ENCODE data around the gene CASP8.
"Not testable (repeated sequence)": the region's sequence is repeated elsewhere in the genome, so short reads cannot be mapped to it uniquely, and the experiment has no call there.

CASP8 gene

DNA sequence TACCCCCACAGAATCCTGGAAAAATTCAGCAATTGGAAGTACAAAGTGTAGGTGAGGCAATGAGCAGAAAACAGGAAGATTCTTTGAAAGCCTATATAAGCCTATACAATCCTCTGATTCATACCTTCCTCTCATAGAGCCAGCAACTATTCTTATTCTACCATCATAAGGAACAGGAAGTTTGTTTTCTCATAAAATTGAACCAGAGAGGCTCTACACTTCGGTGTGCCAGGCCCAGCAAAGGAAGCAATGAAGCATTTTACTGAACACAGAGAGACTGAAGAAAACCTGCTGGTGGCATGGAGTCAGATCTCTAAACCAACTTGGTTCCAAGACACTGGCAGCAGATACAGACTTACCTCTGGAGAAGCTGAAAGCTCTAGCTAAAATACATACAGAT is 18.7 kb downstream of the CASP8 start:
- Histone ChIP-seq H3K9me3 (ENCODE audit: low read depth, low read length) (no peaks in the 10 kb centered on the region), H3K27ac (no peak overlapping the region), H3K4me3 (no peak overlapping the region), H3K36me3 (ENCODE audit: insufficient read depth, low read length) (peaks cover 18% of the 10 kb centered on the region; the same call in 1 of the 2 replicates), H3K9ac (ENCODE audit: insufficient read length) (no peak overlapping the region)
- TF ChIP-seq FOXP2 (optimal IDR thresholded peaks at IDR 0.05; ENCODE audit: control extremely low read depth, extremely low read length, insufficient read depth) (no peak), EZH2 (IDR thresholded peaks at IDR 0.05) (no peak), POLR2AphosphoS5 (IDR thresholded peaks at IDR 0.05; ENCODE audit: borderline replicate concordance, low read depth, low read length) (no peak)
- no peak for DNase-seq (ENCODE audit: low read depth, low spot score)

DNA sequence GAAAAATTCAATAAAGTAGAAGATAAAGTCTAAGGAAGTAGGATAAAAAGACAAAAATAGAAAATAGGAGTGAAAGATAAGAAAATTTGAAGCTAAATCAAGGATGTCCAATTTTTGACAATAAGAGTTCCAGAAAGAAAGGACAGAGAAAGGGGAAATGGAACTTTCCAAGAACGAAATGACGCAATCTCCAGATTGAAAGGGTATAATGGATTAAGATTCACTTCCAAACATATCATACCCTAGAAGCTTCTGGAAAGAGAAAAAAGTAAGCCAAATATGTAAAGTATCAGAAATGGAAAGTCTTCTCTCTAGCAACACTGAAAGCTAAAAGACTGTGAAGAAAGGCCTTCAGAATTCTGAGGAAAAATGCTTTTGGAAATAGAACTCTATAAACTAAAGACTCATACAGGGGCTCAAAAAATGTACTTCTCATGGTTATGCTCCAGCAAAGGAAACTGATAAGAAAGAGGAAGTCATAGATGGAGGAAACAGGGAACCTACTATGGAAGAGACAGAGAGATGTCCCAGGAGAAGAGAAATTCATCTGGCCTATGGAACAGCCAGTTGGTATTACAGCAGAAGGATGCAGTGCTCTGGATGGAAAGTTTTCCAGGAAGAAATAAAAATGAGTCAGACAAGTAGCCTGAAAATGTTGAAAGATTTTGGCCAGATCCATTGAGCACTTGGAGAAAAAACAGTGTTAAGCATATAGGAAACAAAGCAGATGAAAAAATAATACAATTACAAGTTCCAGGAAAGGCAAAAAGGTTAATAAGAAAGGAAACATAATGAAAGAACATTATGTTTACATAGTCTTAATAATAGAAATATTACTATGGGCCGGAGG is 20.1 kb downstream of the CASP8 start:
- H3K4me3 ChIP-seq: no peak overlapping the region
- no peak overlapping the region for H3K27ac ChIP-seq
- no peaks in the 10 kb centered on the region for H3K9me3 ChIP-seq (ENCODE audit: low read depth, low read length)
- TF ChIP-seq FOXP2 (optimal IDR thresholded peaks at IDR 0.05; ENCODE audit: control extremely low read depth, extremely low read length, insufficient read depth) (no peak), EZH2 (IDR thresholded peaks at IDR 0.05) (no peak), POLR2AphosphoS5 (IDR thresholded peaks at IDR 0.05; ENCODE audit: borderline replicate concordance, low read depth, low read length) (no peak)
- H3K36me3 ChIP-seq (ENCODE audit: insufficient read depth, low read length): peaks cover 16% of the 10 kb centered on the region; the same call in 1 of the 2 replicates
- DNase-seq (ENCODE audit: low read depth, low spot score): no peak
- no peak overlapping the region for H3K9ac ChIP-seq (ENCODE audit: insufficient read length)

DNA sequence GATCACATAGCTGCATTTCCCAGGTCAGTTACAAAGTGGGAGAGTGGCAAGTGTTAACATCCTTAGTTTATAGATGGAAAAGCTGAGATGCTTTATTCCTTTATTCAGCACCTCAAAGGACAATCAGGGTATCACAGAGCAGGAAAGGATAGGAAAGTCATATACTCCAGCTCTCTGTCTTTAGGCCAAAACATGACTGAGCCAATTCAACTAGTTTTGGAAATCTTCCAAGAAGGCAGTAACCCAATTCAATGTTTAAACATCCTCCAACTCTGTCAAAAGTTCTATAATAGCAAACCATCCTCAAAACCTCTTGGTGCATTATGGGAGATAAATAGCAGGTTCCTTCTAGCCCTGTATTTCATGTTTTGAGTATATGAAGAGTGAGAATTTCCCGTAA is 25.2 kb downstream of the CASP8 start:
- no peak overlapping the region for H3K4me3 ChIP-seq
- peaks cover 14% of the 10 kb centered on the region; the same call in 1 of the 2 replicates for H3K36me3 ChIP-seq (ENCODE audit: insufficient read depth, low read length)
- no peak for DNase-seq (ENCODE audit: low read depth, low spot score)
- TF ChIP-seq POLR2AphosphoS5 (IDR thresholded peaks at IDR 0.05; ENCODE audit: borderline replicate concordance, low read depth, low read length): no peak
- TF ChIP-seq FOXP2 (optimal IDR thresholded peaks at IDR 0.05; ENCODE audit: control extremely low read depth, extremely low read length, insufficient read depth): no peak
- TF ChIP-seq EZH2 (IDR thresholded peaks at IDR 0.05): no peak
- no peaks in the 10 kb centered on the region for H3K9me3 ChIP-seq (ENCODE audit: low read depth, low read length)
- H3K27ac ChIP-seq: no peak overlapping the region
- H3K9ac ChIP-seq (ENCODE audit: insufficient read length): no peak overlapping the region

DNA sequence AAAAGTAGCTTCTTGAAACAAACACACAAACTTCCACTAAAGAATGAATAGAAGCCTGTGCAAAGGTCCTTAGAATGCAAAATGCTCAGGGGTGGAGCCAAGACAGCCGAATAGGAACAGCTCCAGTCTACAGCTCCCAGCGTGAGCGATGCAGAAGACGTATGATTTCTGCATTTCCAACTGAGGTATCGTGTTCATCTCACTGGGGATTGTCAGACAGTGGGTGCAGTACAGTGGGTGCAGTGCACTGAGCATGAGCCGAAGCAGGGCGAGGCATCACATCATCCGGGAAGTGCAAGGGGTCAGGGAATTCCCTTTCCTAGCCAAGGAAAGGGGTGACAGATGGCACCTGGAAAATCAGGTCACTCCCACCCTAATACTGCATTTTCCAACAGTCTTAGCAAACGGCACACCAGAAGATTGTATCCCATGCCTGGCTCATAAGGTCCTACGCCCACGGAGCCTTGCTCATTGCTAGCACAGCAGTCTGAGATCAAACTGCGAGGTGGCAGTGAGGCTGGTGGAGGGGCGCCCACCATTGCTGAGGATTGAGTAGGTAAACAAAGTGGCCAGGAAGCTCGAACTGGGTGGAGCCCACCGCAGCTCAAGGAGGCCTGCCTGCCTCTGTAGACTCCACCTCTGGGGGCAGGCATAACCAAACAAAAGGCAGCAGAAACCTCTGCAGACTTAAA is 30.3 kb downstream of the CASP8 start:
- H3K9me3 ChIP-seq (ENCODE audit: low read depth, low read length); H3K9ac ChIP-seq (ENCODE audit: insufficient read length); DNase-seq (ENCODE audit: low read depth, low spot score); H3K4me3 ChIP-seq; H3K27ac ChIP-seq; H3K36me3 ChIP-seq (ENCODE audit: insufficient read depth, low read length): not testable (repeated sequence)

DNA sequence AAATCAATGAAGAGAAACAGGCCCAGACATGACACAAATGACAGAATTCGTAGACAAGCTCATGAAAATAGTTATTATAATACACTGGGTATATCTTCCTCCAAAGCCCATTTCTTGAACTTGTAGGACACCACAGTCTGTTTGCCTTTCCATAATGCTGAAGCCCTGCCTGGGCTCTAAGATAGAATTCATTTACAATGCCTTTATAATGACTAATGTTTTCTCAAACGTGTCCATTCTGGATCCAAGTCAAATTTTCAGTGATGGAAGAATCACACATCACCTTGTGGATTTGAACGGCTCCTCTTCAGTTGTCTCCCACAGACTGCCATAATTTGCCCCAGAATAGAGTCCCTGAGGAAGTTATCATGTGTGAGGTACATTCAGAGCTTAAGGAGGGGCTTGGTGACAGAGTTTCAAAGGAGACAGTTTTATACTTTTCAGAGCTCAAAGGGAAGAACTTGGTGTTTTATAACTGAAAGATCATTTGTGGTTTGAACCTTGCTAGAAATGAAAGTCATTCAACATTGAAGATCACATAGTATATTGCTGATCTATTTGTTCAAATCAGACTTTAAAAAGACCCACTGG is 38.2 kb downstream of the CASP8 start:
- Histone ChIP-seq H3K36me3 (ENCODE audit: insufficient read depth, low read length) (no peaks in the 10 kb centered on the region), H3K27ac (no peak overlapping the region), H3K9me3 (ENCODE audit: low read depth, low read length) (no peaks in the 10 kb centered on the region), H3K9ac (ENCODE audit: insufficient read length) (no peak overlapping the region), H3K4me3 (no peak overlapping the region)
- no peak for TF ChIP-seq FOXP2 (optimal IDR thresholded peaks at IDR 0.05; ENCODE audit: control extremely low read depth, extremely low read length, insufficient read depth)
- TF ChIP-seq POLR2AphosphoS5 (IDR thresholded peaks at IDR 0.05; ENCODE audit: borderline replicate concordance, low read depth, low read length): no peak
- no peak for TF ChIP-seq EZH2 (IDR thresholded peaks at IDR 0.05)
- no peak for DNase-seq (ENCODE audit: low read depth, low spot score)

DNA sequence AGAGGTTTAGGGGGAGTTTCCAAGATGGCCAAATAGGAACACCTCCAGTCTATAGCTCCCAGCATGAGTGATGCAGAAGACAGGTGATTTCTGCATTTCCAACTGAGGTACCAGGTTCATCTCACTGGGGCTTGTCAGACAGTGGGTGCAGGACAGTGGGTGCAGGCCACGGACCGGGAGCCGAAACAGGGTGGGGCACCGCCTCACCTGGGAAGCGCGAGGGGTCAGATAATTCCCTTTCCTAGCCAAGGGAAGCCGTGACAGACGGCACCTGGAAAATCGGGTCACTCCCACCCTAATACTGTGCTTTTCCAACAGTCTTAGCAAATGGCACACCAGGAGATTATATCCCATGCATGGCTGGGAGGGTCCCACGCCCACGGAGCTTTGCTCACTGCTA is 39.6 kb downstream of the CASP8 start:
- H3K9ac ChIP-seq (ENCODE audit: insufficient read length); H3K4me3 ChIP-seq; H3K36me3 ChIP-seq (ENCODE audit: insufficient read depth, low read length); H3K27ac ChIP-seq; DNase-seq (ENCODE audit: low read depth, low spot score); H3K9me3 ChIP-seq (ENCODE audit: low read depth, low read length): not testable (repeated sequence)

DNA sequence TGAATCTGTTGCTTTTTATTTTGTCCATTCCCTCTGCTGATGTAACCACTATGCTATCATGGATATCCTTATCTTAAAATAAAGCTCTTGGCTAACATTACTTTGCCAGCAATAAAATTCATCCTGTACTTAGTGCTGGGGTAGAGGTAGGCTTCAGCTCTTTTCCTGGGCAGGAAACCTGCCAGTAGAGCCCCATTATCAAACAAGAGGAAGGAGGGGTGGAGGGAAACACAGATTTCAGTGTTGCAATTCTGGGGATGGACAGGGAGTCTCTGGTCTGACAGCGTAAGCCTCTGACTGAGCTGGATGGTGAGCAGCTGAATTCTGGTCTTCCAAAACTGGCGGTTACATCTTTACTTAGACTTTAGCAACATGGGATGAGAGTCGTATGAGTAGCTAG is 47.5 kb downstream of the CASP8 start:
- no peak overlapping the region for H3K9ac ChIP-seq (ENCODE audit: insufficient read length)
- no peak for TF ChIP-seq FOXP2 (optimal IDR thresholded peaks at IDR 0.05; ENCODE audit: control extremely low read depth, extremely low read length, insufficient read depth)
- TF ChIP-seq POLR2AphosphoS5 (IDR thresholded peaks at IDR 0.05; ENCODE audit: borderline replicate concordance, low read depth, low read length): no peak
- TF ChIP-seq EZH2 (IDR thresholded peaks at IDR 0.05): no peak
- H3K27ac ChIP-seq: no peak overlapping the region
- DNase-seq (ENCODE audit: low read depth, low spot score): no peak
- no peaks in the 10 kb centered on the region for H3K9me3 ChIP-seq (ENCODE audit: low read depth, low read length)
- no peak overlapping the region for H3K4me3 ChIP-seq
- no peaks in the 10 kb centered on the region; the same call in 1 of the 2 replicates for H3K36me3 ChIP-seq (ENCODE audit: insufficient read depth, low read length)

DNA sequence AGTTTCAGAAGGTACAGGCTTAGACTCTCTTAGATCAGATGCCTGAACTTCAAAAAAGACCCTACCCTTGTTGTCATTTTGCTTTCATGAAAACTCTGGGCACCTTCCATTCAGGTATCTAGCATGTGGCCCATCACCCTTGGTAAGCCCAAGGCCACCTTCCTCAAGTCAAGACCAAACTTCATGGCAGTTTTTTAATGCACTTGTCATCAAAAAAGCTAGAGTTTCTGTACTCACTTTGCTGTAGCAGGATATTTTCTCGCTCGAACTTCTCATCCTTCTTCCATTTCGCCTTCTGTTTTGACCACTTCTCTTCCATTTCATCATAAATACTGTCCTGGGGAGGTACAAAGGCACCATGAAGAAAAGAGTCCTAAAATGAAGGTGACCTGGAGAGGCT is 48.6 kb downstream of the CASP8 start:
- H3K36me3 ChIP-seq (ENCODE audit: insufficient read depth, low read length): no peaks in the 10 kb centered on the region; the same call in 1 of the 2 replicates
- H3K9ac ChIP-seq (ENCODE audit: insufficient read length): no peak overlapping the region
- no peak overlapping the region for H3K27ac ChIP-seq
- DNase-seq (ENCODE audit: low read depth, low spot score): no peak
- H3K9me3 ChIP-seq (ENCODE audit: low read depth, low read length): no peaks in the 10 kb centered on the region
- no peak overlapping the region for H3K4me3 ChIP-seq
- TF ChIP-seq POLR2AphosphoS5 (IDR thresholded peaks at IDR 0.05; ENCODE audit: borderline replicate concordance, low read depth, low read length) (no peak), FOXP2 (optimal IDR thresholded peaks at IDR 0.05; ENCODE audit: control extremely low read depth, extremely low read length, insufficient read depth) (no peak), EZH2 (IDR thresholded peaks at IDR 0.05) (no peak)

Measured in SK-N-MC (cell line).